H1 (cell line): Measurements from ENCODE around the gene RDM1. TPM values are rescaled to one million over a fixed set of nuclear protein-coding genes. Genes with fewer than 3 reads are reported as not detected.

ENCODE experiments used
- polyA plus RNA-seq, 7 experiments: library from polyadenylated mRNA; depleted of rRNA in 3 of 7; stranded (reverse) in 5 of 7; unstranded in 2 of 7; fragments of >200 nt in 5 of 7; fragments of 200-250 nt in 2 of 7; gene quantifications; 1 replicate in 5 of 7; 2 replicates in 1 of 7; 4 replicates in 1 of 7; pipeline versions ENCODE4 v1.2.1 to v1.2.3, GENCODE V29; 2011 to 2013; ENCODE audit warnings: missing spikeins in 2 of 7, mixed read lengths in 2 of 7
- total RNA-seq: library from RNA; stranded (reverse); fragmentation: NEBNext Ultra II Directional; extraction: Animal tissue kit (Norgen Biotek cat#: 25700); gene quantifications from 2 replicates; pipeline ENCODE4 v1.2.1, GENCODE V29; 2021
- TF ChIP-seq, protein P1 (sequence below): fragments of 300-600 bp; sonication (generic); IDR thresholded peaks from 2 replicates; pipeline ENCODE4 v1.7.1; 2012; ENCODE audit warnings: low read length, moderate library complexity, mild to moderate bottlenecking, inconsistent platforms; ENCODE audit not compliant: insufficient replicate concordance

Gene RDM1
- total and polyA plus RNA-seq, 2 of the 8 experiments (the other 6 are each of a cell fraction or from before 2014, with no cell fraction given) = 7.3 to 9.7 TPM

DNA sequence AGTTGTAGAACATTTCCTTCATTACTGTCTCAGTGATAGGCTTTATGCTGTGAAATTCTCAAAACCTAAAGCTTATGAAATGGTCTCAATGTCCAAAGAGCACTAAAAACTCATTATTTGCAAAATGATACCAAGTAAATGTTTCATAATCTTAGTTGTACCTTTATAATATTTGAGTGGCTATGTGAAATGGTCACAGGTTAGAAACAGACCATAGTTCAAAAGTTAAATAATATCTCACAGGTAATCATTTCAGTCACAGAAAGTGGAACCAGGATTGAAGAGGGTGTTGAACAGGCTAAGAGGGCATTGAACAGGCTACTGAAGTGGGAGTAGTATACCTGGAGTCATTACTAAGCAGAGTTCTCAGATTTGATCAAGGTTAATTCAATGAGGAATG is 2.9 kb downstream of the RDM1 start (continued):
- TF ChIP-seq, protein P1, sequence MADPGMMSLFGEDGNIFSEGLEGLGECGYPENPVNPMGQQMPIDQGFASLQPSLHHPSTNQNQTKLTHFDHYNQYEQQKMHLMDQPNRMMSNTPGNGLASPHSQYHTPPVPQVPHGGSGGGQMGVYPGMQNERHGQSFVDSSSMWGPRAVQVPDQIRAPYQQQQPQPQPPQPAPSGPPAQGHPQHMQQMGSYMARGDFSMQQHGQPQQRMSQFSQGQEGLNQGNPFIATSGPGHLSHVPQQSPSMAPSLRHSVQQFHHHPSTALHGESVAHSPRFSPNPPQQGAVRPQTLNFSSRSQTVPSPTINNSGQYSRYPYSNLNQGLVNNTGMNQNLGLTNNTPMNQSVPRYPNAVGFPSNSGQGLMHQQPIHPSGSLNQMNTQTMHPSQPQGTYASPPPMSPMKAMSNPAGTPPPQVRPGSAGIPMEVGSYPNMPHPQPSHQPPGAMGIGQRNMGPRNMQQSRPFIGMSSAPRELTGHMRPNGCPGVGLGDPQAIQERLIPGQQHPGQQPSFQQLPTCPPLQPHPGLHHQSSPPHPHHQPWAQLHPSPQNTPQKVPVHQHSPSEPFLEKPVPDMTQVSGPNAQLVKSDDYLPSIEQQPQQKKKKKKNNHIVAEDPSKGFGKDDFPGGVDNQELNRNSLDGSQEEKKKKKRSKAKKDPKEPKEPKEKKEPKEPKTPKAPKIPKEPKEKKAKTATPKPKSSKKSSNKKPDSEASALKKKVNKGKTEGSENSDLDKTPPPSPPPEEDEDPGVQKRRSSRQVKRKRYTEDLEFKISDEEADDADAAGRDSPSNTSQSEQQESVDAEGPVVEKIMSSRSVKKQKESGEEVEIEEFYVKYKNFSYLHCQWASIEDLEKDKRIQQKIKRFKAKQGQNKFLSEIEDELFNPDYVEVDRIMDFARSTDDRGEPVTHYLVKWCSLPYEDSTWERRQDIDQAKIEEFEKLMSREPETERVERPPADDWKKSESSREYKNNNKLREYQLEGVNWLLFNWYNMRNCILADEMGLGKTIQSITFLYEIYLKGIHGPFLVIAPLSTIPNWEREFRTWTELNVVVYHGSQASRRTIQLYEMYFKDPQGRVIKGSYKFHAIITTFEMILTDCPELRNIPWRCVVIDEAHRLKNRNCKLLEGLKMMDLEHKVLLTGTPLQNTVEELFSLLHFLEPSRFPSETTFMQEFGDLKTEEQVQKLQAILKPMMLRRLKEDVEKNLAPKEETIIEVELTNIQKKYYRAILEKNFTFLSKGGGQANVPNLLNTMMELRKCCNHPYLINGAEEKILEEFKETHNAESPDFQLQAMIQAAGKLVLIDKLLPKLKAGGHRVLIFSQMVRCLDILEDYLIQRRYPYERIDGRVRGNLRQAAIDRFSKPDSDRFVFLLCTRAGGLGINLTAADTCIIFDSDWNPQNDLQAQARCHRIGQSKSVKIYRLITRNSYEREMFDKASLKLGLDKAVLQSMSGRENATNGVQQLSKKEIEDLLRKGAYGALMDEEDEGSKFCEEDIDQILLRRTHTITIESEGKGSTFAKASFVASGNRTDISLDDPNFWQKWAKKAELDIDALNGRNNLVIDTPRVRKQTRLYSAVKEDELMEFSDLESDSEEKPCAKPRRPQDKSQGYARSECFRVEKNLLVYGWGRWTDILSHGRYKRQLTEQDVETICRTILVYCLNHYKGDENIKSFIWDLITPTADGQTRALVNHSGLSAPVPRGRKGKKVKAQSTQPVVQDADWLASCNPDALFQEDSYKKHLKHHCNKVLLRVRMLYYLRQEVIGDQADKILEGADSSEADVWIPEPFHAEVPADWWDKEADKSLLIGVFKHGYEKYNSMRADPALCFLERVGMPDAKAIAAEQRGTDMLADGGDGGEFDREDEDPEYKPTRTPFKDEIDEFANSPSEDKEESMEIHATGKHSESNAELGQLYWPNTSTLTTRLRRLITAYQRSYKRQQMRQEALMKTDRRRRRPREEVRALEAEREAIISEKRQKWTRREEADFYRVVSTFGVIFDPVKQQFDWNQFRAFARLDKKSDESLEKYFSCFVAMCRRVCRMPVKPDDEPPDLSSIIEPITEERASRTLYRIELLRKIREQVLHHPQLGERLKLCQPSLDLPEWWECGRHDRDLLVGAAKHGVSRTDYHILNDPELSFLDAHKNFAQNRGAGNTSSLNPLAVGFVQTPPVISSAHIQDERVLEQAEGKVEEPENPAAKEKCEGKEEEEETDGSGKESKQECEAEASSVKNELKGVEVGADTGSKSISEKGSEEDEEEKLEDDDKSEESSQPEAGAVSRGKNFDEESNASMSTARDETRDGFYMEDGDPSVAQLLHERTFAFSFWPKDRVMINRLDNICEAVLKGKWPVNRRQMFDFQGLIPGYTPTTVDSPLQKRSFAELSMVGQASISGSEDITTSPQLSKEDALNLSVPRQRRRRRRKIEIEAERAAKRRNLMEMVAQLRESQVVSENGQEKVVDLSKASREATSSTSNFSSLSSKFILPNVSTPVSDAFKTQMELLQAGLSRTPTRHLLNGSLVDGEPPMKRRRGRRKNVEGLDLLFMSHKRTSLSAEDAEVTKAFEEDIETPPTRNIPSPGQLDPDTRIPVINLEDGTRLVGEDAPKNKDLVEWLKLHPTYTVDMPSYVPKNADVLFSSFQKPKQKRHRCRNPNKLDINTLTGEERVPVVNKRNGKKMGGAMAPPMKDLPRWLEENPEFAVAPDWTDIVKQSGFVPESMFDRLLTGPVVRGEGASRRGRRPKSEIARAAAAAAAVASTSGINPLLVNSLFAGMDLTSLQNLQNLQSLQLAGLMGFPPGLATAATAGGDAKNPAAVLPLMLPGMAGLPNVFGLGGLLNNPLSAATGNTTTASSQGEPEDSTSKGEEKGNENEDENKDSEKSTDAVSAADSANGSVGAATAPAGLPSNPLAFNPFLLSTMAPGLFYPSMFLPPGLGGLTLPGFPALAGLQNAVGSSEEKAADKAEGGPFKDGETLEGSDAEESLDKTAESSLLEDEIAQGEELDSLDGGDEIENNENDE = no peak
